Stimulated activated CD4-positive, alpha-beta T cell treated with anti-CD3 and anti-CD28 coated beads, Interleukin-12 subunit alpha, Interleukin-12 subunit beta, amount 100 ng/mL, for 48 hours (primary cell): ENCODE data around the gene TGFBRAP1.

Source experiments
- DNase-seq, 3 donors: peaks; one replicate each; pipeline ENCODE4 v3.0.0-alpha.2; 2020; ENCODE audit warnings: low read depth in 2 of 3, low spot score in 1 of 3

TGFBRAP1 gene, protein sequence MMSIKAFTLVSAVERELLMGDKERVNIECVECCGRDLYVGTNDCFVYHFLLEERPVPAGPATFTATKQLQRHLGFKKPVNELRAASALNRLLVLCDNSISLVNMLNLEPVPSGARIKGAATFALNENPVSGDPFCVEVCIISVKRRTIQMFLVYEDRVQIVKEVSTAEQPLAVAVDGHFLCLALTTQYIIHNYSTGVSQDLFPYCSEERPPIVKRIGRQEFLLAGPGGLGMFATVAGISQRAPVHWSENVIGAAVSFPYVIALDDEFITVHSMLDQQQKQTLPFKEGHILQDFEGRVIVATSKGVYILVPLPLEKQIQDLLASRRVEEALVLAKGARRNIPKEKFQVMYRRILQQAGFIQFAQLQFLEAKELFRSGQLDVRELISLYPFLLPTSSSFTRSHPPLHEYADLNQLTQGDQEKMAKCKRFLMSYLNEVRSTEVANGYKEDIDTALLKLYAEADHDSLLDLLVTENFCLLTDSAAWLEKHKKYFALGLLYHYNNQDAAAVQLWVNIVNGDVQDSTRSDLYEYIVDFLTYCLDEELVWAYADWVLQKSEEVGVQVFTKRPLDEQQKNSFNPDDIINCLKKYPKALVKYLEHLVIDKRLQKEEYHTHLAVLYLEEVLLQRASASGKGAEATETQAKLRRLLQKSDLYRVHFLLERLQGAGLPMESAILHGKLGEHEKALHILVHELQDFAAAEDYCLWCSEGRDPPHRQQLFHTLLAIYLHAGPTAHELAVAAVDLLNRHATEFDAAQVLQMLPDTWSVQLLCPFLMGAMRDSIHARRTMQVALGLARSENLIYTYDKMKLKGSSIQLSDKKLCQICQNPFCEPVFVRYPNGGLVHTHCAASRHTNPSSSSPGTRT

DNA sequence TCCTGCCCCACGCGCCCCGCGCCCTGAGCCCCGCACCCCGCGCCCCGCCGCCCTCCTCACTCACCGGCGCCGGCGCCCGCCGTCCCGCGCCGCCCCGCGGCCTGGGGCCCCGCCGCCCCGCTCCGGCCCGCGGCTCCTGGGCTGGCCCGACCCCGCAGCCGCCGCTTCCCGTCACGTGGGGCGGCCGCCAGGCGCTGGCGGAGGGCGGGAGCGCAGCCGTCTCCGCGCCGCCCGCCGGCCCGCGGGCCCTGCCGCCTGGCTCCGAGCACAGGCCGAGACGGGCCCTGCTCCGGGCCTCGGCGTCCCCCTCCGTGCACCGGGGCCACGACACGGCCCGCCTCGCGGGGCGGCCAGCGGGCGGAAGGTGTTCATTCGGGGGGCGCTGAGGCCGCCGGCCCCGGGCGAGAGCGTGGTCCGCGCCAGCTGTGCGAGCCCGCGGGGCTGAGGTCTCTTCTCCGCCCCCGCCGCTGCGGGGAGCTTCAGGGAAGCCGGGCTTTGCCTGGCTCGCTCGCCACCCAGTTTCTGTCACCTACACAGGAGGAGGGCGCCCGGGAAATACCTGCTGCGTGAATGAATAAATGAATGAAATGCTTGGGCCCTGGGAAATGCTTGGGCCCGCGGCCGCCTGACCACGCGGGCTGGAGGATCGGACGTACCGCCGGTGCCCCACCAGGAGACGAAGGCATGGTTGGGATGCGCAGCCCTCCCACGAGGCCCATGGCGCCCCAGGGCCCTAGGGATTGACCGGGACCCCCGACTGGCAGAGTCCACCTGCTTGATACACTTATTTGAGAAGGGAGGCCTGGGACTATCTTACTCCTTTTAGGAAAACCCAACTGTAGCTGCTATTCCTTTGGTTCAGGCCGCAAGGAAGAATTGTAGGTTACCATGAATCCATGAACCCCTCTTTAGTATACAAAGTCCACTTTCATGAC lies at the start of gene TGFBRAP1:
TSS of gene TGFBRAP1 (minus strand) at position 175 of the 935 bp plus-strand sequence. CDS start 21,434 bp downstream, outside the sequence.
- DNase-seq = peak in 2 of 3 donors; percentile 24 to 39

DNA sequence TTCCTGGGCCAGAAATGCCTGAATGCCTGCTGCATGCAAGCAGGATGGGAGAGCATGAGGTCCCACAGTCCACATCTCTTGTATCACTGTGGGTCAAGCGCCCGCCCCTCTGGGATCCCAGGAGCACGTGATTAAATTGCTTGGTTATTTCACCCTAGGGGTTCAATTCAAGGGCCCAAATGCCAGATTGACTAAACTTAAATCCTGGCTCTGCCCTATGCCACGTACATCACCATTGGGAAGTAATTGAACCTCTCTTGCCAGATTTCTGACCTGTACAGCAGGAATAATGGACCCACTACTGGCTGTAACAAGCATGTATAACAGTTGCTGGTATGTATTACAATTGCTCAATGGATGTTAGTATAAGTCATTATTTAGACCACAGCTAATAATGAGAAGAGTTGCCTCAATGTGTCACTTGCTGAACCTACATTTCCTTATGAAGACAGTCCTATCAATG lies 49.4 kb upstream of the TGFBRAP1 start:
- DNase-seq = no peak

DNA sequence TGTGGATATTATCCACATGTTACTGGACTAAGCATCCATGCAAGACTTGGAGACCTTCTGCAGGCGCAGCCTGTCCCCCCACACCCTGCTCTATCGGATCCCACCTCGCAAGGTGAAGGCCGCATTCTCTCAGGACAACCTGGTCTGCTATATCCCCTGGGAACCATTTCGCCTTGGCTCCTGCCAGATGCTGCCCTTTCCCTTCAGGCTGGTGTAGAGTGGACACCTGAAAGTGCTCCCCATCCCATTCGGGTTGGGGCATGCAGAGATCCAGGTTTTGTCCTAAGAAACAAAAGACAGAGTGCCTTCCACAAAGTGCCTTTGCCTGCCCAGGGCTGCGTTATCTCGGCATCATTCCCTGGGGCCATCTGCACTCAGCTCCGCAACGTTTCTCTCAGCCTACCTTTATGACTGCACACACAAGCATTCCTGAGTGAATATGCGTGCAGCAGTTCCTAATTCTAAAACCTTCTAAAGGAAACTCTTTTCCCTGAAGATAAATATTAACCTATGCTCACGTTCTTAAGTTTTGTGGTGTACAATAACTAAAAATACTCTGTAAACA lies 48.8 kb upstream of the TGFBRAP1 start:
- DNase-seq = no peak

DNA sequence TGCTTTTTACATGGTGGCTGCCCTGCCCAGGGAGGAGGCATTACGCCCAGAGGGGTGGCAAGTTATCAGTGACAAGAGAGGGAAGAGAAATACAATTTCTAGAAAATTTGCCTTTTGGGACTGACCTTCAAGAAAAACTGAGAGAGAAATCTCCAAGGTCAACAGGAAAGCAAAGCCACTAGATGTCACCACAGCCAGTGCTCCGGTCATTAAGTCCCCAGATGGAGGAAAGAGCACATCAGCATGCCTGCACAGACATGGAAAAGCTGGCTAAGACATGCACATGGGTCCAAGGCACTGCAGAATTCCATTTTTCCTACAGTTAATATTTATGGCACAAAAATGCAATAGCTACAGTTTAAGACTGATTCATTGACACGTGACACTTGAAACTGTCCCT lies 48.3 kb upstream of the TGFBRAP1 start:
- DNase-seq = no peak

DNA sequence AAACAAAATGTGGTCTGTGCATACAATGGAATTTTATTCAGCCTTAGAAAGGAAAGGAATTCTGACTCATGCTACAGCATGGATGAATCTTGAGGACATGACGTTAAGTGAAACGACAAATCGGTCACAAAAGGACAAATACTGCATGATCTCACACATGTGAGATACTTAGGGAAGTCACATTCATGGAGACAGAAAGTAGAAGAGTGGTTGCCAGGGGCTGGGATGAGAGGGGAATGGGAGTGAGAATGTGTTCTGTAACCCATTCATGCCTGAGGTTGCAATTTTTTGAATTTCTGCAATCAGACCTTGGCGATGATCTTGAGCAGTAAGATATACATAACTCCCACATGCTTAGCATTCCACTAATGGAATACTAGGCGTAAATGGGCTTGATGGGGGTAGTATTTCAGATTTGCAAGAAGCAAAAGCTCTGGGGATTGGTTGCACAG lies 47.3 kb upstream of the TGFBRAP1 start:
- no peak for DNase-seq

DNA sequence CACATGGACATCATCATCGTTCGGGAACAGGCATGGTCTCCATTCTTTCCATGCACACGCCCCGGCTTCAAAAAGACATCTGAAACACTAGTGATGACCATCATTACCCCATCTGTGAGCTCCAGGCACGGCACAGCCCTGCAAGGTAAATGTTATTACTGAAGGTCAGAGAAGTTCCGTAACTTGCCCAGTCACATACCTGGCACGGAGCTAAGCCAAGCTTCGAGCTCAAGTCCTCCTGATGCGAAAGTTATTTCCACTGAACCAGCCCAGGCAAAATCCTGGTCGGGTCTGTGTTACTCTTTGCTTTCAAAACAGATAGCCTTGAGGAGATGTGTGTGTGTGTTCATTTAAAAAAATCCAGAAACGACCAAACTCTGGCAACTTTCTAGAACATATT lies 46.5 kb upstream of the TGFBRAP1 start:
- DNase-seq = no peak

DNA sequence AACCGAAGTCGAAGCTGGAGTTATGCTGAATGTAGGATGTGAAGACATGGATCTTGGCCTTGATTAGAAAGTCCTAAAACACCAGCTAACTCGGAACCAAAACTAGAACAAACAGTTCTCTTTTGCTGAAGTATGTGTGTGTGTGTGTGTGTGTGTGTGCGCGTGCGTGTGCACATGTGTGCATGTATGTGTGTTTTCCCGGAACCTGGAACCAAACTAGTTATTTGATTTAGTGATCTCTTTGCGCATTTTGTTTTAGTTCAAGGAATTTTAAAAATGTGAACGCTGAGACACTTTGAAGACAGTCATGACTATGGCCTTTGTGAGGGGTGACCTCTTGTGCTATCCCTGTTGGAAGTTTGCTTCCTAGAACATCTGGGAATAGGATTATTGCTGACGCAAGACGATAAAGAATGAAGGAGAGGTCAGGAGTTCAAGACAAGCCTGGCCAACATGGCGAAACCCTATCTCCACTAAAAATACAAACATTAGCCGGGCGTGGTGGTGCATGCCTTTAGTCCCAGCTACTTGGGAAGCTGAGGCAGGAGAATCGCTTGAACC lies 45.5 kb upstream of the TGFBRAP1 start:
- DNase-seq = no peak

DNA sequence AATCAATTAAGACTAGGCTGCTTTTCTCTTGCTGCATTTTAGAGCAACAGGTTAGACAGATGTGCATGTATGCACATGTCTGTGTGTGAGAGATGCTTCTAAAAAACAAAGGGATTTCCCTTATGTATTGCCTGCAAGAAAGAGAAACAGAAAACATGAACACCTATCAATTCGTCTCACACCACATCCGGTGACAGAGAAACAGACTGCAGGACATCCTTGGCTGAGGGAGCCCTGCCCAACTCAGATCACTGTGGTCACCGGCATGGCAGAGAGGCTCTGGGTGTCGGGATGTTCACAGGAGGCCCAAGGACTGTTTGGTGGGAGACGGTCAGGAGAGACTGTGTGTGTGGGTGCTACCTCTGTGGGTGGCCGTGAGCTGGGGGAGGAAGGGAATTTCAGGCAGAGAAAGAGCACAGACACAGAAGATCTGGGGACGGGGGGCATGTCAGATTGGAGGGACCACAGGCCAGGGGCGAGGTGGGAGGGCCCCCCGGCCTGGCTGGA lies 44.4 kb upstream of the TGFBRAP1 start:
- DNase-seq = no peak

DNA sequence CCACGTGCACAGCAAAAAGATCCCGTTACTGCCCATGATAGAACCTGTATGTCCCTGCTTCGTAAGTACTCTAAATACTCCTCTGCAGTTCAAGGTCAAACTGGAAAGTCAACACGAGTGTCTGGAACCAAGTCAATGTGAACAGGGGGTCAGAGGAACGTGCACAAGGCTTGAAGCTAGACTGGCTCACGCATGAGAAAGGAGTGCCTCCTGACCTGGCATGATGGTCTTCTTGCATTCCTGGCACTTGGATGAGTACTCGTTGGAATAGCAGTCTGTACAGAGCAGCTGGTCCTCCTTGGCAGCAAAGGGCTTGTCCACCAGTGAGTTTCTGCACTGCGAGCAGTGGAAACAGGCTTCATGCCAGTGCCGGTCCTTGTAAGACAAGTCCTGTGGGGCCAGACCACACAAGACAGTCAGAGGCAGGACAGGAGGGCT lies 43.8 kb upstream of the TGFBRAP1 start:
- no peak for DNase-seq

DNA sequence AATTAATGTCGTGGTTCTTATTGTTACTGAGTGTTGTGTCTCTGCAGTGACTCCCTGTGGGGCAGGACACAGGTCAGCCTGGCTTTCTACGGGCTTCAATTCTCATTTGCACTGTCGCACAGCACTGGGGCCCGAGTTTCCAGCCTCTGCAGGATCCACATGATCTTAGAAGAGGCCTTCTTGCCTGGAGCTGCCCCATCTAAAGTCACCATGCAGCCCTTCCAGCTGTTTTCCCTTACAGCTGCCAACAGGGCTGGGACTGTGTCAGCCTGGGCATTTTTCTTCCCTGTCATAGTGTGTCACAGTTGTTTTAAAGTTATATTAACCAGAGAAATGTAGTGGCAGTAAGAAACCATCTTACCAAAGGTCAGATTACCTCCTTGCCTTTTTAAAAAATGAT lies 42.3 kb upstream of the TGFBRAP1 start:
- no peak for DNase-seq

DNA sequence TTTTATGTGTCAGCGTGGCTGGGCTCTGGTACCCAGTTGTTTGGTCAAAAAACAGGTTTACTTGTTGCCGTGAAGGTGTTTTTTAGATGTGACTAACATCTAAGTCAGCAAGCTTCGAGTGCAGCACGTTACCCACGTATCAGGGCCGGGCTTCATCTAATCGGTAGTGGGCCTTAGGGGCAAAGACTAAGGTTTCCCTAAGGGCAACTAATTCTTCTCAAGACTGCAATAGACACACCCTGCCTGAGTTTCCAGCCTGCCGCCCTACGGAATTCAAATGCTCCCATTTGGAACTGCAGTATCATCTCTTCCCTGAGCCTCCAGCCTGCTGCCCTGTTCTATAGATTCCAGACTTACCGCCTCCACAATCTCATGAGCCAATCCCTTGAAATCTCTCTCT lies 41.6 kb upstream of the TGFBRAP1 start:
- DNase-seq = no peak

DNA sequence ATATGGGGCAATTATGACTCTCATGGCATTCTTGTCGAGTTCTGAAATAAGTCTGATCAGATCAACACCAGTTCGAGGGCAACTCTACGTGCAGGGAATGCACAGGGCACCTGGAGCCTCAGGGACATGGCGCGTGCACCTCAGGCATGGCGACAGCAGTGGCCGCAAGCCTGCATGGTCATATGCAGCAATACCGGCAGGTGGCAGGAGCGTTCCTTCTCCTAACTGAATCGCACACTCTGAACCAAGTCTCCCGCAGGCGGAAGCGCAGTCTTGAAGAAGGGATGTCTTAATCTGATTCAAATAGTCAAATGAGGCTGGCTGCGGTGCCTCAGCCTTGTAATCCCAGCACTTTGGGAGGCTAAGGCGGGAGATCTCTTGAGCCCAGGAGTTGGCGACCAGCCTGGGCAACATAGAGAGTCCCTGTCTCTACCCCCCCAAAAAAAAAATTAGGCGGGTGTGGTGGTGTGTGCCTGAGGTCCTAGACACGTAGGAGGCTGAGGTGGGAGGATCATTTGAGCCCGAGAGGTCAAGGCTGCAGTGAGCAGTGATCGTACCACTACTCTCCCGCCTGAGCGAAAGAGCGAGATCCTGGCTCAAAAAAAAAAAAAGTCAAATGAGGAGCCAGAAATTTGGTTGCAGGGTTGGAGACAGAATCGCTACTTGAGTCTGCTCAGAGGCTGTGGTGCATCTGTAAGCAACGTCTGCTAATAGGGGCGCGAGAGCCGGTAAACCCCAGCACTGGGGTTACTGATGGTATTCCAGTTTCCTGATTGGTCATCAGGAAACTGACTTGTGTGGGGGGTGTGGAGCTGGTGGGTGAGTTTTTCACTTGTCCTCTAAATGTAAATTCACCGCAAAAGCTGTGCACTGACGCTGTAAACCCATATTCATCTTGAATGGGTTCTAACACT lies 40.5 kb upstream of the TGFBRAP1 start:
- DNase-seq = peak; percentile 80 to 88 (median 80)

DNA sequence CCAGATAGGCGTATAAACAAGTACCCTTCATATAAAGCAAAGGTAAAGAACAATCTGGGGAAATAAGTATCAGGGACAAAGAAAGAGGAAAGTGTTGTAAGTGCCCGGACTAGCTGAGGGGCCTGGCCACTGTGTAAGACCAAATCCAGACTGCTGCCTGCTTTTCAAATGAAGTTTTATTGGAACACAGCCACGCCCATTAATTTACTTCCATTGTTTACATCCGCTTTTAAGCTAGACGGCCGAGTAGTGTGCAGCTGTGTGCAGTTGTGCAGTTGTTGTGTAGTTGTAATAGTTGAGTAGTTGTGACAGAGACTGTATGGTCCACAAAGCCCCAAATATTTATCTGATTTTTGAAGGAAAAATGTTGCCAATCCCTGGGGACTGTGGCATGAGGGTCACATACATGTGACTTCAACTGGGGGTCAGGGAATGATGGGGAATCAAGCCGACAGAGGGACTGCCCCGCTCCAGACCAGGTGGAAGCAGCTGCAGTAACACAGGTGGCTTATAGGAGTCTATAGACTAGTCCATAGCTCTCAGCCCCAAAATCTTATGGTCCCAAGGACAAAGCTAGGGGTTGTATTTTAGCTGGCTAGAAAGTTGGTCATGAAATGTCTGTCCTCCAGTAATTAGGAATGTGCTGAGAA lies 39.3 kb upstream of the TGFBRAP1 start:
- no peak for DNase-seq

DNA sequence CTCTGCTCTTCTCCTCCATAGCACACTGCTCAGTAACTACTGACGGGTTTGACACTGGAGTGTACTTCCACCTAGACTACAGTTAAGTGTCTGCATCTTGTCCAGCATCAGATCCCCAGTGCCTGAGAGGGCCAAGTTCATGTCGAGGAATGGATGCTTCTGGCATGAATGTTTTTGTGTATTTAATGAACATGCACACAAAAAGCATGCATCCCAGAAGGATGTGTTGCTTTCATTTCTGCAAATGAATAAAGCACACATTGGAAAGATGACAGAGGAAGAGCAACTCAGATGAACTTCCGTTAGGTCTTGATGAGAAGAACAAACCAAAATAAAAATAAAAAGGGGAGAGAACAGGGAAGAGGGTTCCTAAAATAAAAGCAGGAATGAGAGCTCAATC lies 35.7 kb upstream of the TGFBRAP1 start:
- no peak for DNase-seq

DNA sequence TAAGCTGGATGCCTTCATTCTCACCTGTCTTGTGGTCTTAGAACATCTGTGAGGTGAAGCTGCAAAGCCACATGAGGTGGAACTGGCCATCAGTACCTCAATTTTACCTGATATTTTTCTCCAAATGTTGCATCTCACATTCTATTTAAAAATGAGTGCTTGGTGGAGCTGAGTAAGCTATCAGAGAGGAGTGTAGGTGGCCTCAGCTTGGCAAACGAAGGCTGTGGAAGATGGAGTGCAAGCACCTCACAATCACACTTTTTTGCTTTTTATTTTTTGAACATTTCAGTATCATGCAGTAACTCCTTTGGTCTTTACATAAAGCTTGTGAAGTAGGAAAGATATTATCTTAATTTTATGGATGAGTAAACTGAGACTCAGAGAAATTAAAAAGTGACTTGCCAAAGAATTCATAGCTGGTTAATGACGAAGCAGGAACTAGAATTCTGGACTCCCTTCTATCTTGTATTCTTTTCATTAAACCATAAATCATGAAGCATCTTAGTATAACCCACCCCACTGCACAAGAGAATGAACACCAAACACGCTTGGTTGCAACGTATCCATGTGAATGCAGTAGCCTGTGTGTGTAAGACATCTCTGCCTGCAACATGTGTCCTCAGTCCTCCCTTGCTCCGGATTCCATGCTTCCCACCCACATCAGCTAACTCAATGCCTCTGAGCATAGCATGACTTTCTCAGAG lies 35.1 kb upstream of the TGFBRAP1 start:
- no peak for DNase-seq

DNA sequence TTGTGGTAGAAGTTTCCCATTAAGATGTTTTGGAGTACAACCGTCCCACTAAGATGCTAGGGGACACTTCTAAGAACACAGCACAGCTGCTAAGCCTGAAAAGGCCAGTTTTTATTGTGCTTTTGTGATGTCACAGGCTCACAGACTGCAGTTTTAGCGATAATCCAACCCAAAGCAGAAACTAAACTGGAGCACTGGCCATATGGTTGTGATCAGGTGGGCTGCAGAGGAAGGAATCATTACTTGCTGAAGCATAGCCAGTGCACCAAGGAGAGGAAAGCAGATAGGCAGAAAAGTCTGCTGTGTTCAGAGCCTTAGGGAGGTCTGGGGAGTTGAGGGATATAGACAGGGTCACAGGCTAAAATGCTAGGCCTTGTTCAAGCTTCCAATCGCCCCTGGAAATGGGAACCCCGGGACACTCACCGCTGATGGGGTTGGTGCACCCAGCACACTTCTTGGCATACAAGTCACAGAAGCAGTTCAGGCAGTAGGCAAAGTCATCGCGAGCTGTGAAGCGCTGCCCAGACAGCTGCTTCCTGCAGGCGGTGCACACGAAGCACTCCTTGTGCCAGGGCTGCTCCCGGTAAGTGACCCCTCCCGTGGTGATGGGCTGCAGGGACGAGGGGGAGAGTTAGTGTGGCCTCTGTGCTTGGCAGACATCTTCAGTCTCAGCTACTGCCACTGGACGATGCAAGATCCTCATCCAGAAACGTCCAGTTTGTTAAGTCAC lies 33.5 kb upstream of the TGFBRAP1 start:
- no peak for DNase-seq
